Measurements from ENCODE around the gene THRSP. TPM values are rescaled to one million over a fixed set of nuclear protein-coding genes. Genes with fewer than 3 reads are reported as not detected.
A peak's percentile ranks its signal among the peaks of the same experiment; 100 is the strongest.

THRSP gene
- total and polyA plus RNA-seq, 2 donors (not counting 1 experiment from before 2014, with no cell fraction given): under 0.01 to 0.19 TPM

GRCh38 chr11:78037825-78038620 lies 25.6 kb upstream of the THRSP start:
- no peak for DNase-seq (ENCODE audit: low read depth in 2 of 2)
- no peak overlapping the region for H3K9ac ChIP-seq (ENCODE audit: insufficient read depth, low read length)
- TF ChIP-seq EZH2 (IDR thresholded peaks at IDR 0.05; ENCODE audit: low read length, missing control alignments): no peak
- no peak for TF ChIP-seq CTCF (conservative IDR thresholded peaks at IDR 0.05 in 1 of 2, IDR thresholded peaks at IDR 0.05 in 1 of 2; ENCODE audit: low read depth in 1 of 2, low read length in 2 of 2)
- H3K27ac ChIP-seq (ENCODE audit: insufficient read depth, low read length): no peak overlapping the region
- no peak overlapping the region for H3K4me3 ChIP-seq (replicated peaks in 1 of 4; ENCODE audit: control extremely low read depth in 1 of 4, insufficient read depth in 1 of 4, low read depth in 3 of 4, low read length in 4 of 4)
- H2AFZ ChIP-seq (ENCODE audit: low read length): no peak overlapping the region
- H4K20me1 ChIP-seq (ENCODE audit: control insufficient read depth, extremely low read depth, insufficient read depth, low read length): no peaks in the 10 kb centered on the region
- no peaks in the 10 kb centered on the region for H3K9me3 ChIP-seq (ENCODE audit: control insufficient read depth, insufficient read depth, low read depth, low read length)
- H3K4me2 ChIP-seq (ENCODE audit: extremely low read depth, insufficient read depth, low read length): no peak overlapping the region
- H3K27me3 ChIP-seq (ENCODE audit: control insufficient read depth, insufficient read depth, low read length): no peaks in the 10 kb centered on the region
- H3K4me1 ChIP-seq (ENCODE audit: control insufficient read depth, extremely low read depth, insufficient read depth, low read length): peaks cover 16% of the 10 kb centered on the region
- no peaks in the 10 kb centered on the region for H3K79me2 ChIP-seq (ENCODE audit: control insufficient read depth, insufficient read depth, low read length)
- no peaks in the 10 kb centered on the region for H3K36me3 ChIP-seq (ENCODE audit: control insufficient read depth, insufficient read depth, low read length)

- Histone ChIP-seq H2AFZ (ENCODE audit: low read length) (no peak overlapping the region), H3K4me3 (replicated peaks in 1 of 4; ENCODE audit: control extremely low read depth in 1 of 4, insufficient read depth in 1 of 4, low read depth in 3 of 4, low read length in 4 of 4) (no peak overlapping the region), H3K27me3 (ENCODE audit: control insufficient read depth, insufficient read depth, low read length) (no peaks in the 10 kb centered on the region), H3K79me2 (ENCODE audit: control insufficient read depth, insufficient read depth, low read length) (no peaks in the 10 kb centered on the region), H3K27ac (ENCODE audit: insufficient read depth, low read length) (no peak overlapping the region), H3K36me3 (ENCODE audit: control insufficient read depth, insufficient read depth, low read length) (no peaks in the 10 kb centered on the region), H3K9me3 (ENCODE audit: control insufficient read depth, insufficient read depth, low read depth, low read length) (no peaks in the 10 kb centered on the region), H4K20me1 (ENCODE audit: control insufficient read depth, extremely low read depth, insufficient read depth, low read length) (no peaks in the 10 kb centered on the region), H3K4me2 (ENCODE audit: extremely low read depth, insufficient read depth, low read length) (no peak overlapping the region), H3K4me1 (ENCODE audit: control insufficient read depth, extremely low read depth, insufficient read depth, low read length) (peaks cover 16% of the 10 kb centered on the region), H3K9ac (ENCODE audit: insufficient read depth, low read length) (no peak overlapping the region)
- DNase-seq (ENCODE audit: low read depth in 2 of 2): peak in 1 of 2 donors; percentile 47
- TF ChIP-seq CTCF (conservative IDR thresholded peaks at IDR 0.05 in 1 of 2, IDR thresholded peaks at IDR 0.05 in 1 of 2; ENCODE audit: low read depth in 1 of 2, low read length in 2 of 2): no peak
- no peak for TF ChIP-seq EZH2 (IDR thresholded peaks at IDR 0.05; ENCODE audit: low read length, missing control alignments)
Measured at GRCh38 chr11:78038697-78039313, 24.9 kb upstream of the THRSP start.

- no peak for TF ChIP-seq EZH2 (IDR thresholded peaks at IDR 0.05; ENCODE audit: low read length, missing control alignments)
- TF ChIP-seq CTCF (conservative IDR thresholded peaks at IDR 0.05 in 1 of 2, IDR thresholded peaks at IDR 0.05 in 1 of 2; ENCODE audit: low read depth in 1 of 2, low read length in 2 of 2): no peak
- Histone ChIP-seq H3K4me1 (ENCODE audit: control insufficient read depth, extremely low read depth, insufficient read depth, low read length) (peaks cover 16% of the 10 kb centered on the region), H3K4me2 (ENCODE audit: extremely low read depth, insufficient read depth, low read length) (peak overlapping the region; percentile 69), H3K27me3 (ENCODE audit: control insufficient read depth, insufficient read depth, low read length) (no peaks in the 10 kb centered on the region), H3K9ac (ENCODE audit: insufficient read depth, low read length) (no peak overlapping the region), H3K27ac (ENCODE audit: insufficient read depth, low read length) (peak overlapping the region; percentile 89), H3K9me3 (ENCODE audit: control insufficient read depth, insufficient read depth, low read depth, low read length) (no peaks in the 10 kb centered on the region), H3K36me3 (ENCODE audit: control insufficient read depth, insufficient read depth, low read length) (no peaks in the 10 kb centered on the region), H3K4me3 (replicated peaks in 1 of 4; ENCODE audit: control extremely low read depth in 1 of 4, insufficient read depth in 1 of 4, low read depth in 3 of 4, low read length in 4 of 4) (no peak overlapping the region), H3K79me2 (ENCODE audit: control insufficient read depth, insufficient read depth, low read length) (no peaks in the 10 kb centered on the region), H2AFZ (ENCODE audit: low read length) (peak overlapping the region; percentile 82), H4K20me1 (ENCODE audit: control insufficient read depth, extremely low read depth, insufficient read depth, low read length) (no peaks in the 10 kb centered on the region)
- no peak for DNase-seq (ENCODE audit: low read depth in 2 of 2)
Measured at GRCh38 chr11:78039391-78039918, 24.2 kb upstream of the THRSP start.

Measured in fibroblast of lung (primary cell).